GM06990 (cell line): ENCODE results near the gene IL17RE.
A peak's percentile ranks its signal among the peaks of the same experiment; 100 is the strongest.

Experiments used
- DNase-seq: peaks from one replicate; pipeline ENCODE4 v3.0.0-alpha.2; 2011; ENCODE audit not compliant: insufficient read length; ENCODE audit errors: extremely low read depth
- H3K27me3 ChIP-seq: replicated peaks from 2 replicates; pipeline ENCODE4 v1.6.0; 2011; ENCODE audit warnings: low read length; ENCODE audit not compliant: control insufficient read depth, insufficient read depth
- H3K36me3 ChIP-seq: 2 replicates; pipeline ENCODE4 v1.5.1; 2011; ENCODE audit warnings: low read length; ENCODE audit not compliant: control insufficient read depth, insufficient read depth
- H3K4me3 ChIP-seq: replicated peaks from 2 replicates; pipeline ENCODE4 v1.5.1; 2011; ENCODE audit warnings: low read depth, mild to moderate bottlenecking, control low read depth, low read length
- TF ChIP-seq, protein P1 (sequence below): IDR thresholded peaks from 2 replicates; pipeline ENCODE4 v1.5.1; 2011; ENCODE audit warnings: low read length, control low read depth, mild to moderate bottlenecking, inconsistent platforms; ENCODE audit not compliant: insufficient read depth, poor library complexity, severe bottlenecking

The IL17RE gene

DNA sequence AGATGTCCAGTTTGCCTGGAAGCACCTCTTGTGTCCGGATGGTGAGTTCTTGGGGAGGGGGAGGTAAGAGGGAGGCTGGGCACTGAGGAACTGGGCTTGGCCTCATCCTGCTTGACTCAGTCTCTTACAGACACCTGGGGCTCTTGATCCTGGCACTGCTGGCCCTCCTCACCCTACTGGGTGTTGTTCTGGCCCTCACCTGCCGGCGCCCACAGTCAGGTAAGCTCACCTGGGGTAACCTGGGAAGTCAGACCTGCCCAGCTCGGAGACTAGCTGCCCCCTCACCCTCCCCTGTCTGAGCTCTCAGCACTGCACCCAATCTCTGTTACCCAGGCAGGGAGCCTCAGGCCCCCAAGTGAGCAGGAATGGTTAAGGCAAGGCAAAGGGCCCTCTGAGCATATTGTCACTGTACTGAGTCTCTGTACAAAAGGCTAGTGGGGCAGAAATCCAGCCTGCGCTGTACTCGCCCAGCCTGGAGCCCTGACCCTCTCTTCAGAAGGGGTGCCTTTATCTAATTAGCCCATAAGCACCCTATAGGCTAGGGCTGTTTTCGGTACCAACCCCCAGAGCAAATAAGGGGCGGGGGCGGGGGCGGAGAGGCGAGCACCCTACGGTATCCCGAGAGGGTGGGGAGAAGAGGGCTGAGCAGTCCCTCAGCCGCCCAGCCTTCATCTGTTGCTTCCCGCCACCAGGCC lies 12.1 kb downstream of the IL17RE start:
- DNase-seq = no peak
- H3K27me3 ChIP-seq = no peaks in the 10 kb centered on the region; the same call in none of the 2 replicates
- peak overlapping the region; percentile 48 for H3K4me3 ChIP-seq
- TF ChIP-seq, protein P1, sequence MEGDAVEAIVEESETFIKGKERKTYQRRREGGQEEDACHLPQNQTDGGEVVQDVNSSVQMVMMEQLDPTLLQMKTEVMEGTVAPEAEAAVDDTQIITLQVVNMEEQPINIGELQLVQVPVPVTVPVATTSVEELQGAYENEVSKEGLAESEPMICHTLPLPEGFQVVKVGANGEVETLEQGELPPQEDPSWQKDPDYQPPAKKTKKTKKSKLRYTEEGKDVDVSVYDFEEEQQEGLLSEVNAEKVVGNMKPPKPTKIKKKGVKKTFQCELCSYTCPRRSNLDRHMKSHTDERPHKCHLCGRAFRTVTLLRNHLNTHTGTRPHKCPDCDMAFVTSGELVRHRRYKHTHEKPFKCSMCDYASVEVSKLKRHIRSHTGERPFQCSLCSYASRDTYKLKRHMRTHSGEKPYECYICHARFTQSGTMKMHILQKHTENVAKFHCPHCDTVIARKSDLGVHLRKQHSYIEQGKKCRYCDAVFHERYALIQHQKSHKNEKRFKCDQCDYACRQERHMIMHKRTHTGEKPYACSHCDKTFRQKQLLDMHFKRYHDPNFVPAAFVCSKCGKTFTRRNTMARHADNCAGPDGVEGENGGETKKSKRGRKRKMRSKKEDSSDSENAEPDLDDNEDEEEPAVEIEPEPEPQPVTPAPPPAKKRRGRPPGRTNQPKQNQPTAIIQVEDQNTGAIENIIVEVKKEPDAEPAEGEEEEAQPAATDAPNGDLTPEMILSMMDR = no peak
- H3K36me3 ChIP-seq = no peaks in the 10 kb centered on the region

DNA sequence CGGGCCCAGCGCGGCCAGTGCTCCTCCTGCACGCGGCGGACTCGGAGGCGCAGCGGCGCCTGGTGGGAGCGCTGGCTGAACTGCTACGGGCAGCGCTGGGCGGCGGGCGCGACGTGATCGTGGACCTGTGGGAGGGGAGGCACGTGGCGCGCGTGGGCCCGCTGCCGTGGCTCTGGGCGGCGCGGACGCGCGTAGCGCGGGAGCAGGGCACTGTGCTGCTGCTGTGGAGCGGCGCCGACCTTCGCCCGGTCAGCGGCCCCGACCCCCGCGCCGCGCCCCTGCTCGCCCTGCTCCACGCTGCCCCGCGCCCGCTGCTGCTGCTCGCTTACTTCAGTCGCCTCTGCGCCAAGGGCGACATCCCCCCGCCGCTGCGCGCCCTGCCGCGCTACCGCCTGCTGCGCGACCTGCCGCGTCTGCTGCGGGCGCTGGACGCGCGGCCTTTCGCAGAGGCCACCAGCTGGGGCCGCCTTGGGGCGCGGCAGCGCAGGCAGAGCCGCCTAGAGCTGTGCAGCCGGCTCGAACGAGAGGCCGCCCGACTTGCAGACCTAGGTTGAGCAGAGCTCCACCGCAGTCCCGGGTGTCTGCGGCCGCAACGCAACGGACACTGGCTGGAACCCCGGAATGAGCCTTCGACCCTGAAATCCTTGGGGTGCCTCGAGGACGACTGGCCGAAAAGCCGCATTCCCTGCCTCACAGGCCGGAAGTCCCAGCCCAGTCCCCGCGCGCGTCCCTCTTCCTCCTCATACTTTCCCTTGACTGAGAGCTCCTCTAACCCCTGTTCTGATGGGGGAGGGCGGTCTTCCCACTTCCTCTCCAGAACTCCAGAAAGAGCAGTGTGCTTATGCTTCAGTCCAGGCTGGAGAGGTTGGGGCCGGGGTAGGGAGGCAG lies 12.8 kb downstream of the IL17RE start:
- DNase-seq = peak; percentile 35
- Histone ChIP-seq H3K4me3 (peak overlapping the region; percentile 48), H3K27me3 (no peaks in the 10 kb centered on the region; the same call in none of the 2 replicates), H3K36me3 (no peaks in the 10 kb centered on the region)
- TF ChIP-seq, protein P1 = no peak

DNA sequence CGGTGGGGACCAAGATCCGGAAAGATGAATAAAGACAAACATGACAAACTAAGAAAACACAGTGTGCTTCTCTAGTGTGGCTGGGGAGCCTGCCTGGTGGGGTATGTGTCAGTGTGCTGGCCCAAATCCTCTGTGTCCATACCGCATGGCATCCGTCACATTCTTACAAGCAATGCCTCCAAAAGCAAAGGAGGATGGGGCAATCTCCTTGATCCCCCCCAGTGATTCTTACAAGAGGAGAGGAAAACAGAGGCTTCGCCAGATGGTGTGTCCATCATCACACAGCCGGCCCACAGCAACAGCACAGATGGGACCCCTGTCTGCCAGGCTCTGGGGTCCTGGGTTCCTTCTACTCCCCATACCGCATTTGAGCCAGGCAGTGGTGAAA lies 13.7 kb downstream of the IL17RE start:
- no peak for DNase-seq
- Histone ChIP-seq H3K27me3 (no peaks in the 10 kb centered on the region; the same call in none of the 2 replicates), H3K4me3 (no peak overlapping the region), H3K36me3 (no peaks in the 10 kb centered on the region)
- TF ChIP-seq, protein P1 = no peak

DNA sequence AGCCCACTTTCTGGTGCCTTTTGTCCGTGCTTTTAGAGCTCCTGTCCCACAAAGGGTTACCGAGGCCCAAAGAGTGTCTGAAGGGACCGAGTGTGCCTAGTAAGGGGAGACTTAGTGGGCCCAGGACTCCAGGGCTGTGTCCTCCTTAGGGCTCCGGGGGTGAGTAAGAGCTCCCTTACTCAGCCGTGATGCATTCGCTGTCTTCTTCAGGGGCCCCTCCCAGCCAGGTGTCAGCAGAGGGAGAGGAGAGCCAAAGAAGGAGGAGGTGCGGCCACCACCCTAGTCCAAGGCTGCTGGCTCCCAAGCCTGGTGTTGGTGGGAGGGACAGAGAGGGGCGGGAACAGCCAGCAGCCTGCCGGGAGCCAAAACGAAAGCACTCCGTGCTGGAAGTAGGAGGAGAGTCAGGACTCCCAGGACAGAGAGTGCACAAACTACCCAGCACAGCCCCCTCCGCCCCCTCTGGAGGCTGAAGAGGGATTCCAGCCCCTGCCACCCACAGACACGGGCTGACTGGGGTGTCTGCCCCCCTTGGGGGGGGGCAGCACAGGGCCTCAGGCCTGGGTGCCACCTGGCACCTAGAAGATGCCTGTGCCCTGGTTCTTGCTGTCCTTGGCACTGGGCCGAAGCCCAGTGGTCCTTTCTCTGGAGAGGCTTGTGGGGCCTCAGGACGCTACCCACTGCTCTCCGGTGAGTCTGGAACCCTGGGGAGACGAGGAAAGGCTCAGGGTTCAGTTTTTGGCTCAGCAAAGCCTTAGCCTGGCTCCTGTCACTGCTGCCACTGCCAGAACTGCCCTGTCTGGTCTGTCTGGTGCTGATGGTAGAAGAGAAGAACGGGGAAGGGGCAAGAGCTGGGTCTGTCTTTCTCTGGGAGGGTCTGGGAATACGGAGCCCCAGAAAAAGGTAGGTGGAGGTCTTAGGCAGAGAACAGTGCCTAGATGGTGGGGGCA lies 14.4 kb downstream of the IL17RE start, which contains the start of gene IL17RC:
Gene IL17RC, plus strand, starts transcription at position 365 of the 947 bp plus-strand sequence. Its CDS starts 218 bp downstream, at position 583.
- Histone ChIP-seq H3K36me3 (no peaks in the 10 kb centered on the region), H3K27me3 (no peaks in the 10 kb centered on the region; the same call in none of the 2 replicates), H3K4me3 (peak within 1 kb of the TSS; percentile 48)
- no peak for DNase-seq
- TF ChIP-seq, protein P1 = no peak

DNA sequence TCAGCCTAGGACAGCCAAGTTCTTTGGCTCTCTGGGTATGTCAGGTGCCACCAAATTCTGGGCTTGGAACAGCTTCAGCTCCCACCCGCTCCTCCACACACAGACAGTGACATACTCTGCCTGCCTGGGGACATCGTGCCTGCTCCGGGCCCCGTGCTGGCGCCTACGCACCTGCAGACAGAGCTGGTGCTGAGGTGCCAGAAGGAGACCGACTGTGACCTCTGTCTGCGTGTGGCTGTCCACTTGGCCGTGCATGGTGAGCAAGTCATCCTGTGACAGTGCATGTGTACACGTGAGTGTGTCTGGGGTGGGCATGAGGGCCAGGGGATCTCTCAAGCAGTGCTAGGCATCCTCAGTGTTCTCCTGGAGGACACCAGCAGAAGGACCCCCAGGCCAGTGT lies 15.2 kb downstream of the IL17RE start:
- TF ChIP-seq, protein P1 = no peak
- no peaks in the 10 kb centered on the region; the same call in none of the 2 replicates for H3K27me3 ChIP-seq
- DNase-seq = no peak
- H3K36me3 ChIP-seq = no peaks in the 10 kb centered on the region
- H3K4me3 ChIP-seq = no peak overlapping the region
